ENCODE measurements around the gene VAV2.

The VAV2 gene

DNA sequence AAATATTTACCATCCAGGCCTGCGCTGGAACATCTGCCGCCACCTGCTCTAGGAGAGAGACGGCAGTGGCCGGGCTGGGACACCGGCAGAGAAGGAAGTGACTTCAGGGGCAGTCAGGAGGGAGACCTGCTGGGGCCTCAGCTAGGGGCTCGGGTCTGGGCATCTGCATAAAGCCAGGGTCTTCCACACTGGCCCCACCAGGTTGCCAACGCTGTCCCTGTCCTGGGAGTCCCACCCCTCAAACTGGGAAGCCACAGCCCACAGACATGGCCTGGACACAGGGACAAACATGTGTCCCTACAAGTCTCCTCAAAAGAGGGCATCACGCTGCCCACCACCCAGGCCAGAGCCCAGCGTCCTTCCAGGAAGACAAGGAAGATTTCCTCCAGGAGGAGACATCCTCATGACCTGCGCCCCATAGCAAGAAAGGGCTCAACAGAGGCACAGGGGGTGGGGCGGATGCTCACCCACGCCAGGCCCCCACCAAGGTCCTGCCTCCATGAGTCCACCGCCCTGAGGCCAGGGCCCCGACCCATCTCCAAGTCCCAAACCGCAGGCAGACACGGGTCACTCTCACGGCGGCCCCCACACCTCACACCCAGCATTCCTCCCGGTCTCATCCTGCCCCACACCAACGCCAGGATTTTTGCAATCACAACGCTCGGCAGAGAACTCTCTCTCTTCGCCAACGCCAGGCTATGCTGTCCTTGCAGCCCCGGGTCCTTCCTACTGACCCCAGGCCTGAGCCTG is 9.0 kb downstream of the VAV2 start:
- Histone ChIP-seq H3K27ac (peak overlapping the region; percentile 74; the same call in 1 of the 2 replicates), H3K4me3 (no peak overlapping the region), H4K20me1 (peaks cover 97% of the 10 kb centered on the region), H3K36me3 (no peaks in the 10 kb centered on the region), H3K9ac (no peak overlapping the region; the same call in 1 of the 2 replicates), H3K4me2 (peak overlapping the region; percentile 90), H3K9me3 (no peaks in the 10 kb centered on the region), H3K27me3 (no peaks in the 10 kb centered on the region), H3K4me1 (peaks cover 70% of the 10 kb centered on the region)
- no peak for TF ChIP-seq Cebpa-rat (IDR thresholded peaks at IDR 0.05)

DNA sequence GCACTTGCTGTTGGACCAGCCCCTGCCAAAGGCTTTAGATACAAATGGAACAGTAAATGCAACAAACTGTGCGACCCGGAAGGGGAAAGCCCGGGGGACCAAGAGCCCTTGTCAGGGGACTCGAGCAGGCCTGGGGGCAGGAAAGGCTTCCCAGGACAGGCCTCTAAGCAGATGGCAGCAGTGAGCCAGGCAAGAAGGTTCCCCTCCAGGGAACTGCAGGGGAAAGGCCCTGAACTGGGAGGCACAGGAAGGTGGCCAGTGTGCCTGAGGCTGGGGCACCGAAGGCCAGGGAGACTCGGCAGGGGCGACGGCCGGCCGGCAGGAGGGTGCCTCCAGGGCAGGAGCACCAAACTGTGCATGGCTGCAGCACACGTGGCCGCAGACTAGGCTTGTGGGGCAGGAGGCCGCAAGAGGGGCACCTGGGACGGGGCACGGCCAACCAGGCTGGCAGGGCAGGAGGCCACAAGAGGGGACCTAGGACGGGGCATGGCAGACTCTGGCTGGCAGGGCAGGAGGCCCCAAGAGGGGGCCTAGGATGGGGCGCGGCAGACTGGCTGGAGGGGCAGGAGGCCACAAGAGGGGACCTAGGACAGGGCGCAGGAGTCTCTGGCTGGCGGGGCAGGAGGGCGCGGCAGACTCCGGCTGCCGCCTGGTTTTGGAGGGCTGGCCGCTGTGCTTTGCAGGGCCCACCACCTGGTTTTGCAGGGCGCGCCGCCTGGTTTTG is 10.0 kb downstream of the VAV2 start:
- peak overlapping the region; percentile 90 for H3K4me2 ChIP-seq
- H4K20me1 ChIP-seq: peaks cover 97% of the 10 kb centered on the region
- H3K9ac ChIP-seq: peak overlapping the region; percentile 51
- no peak for TF ChIP-seq Cebpa-rat (IDR thresholded peaks at IDR 0.05)
- peak overlapping the region; percentile 2; the same call in 1 of the 2 replicates for H3K4me3 ChIP-seq
- H3K36me3 ChIP-seq: peaks cover 8% of the 10 kb centered on the region; the same call in 1 of the 2 replicates
- H3K27ac ChIP-seq: peak overlapping the region; percentile 74
- peaks cover 71% of the 10 kb centered on the region for H3K4me1 ChIP-seq
- H3K27me3 ChIP-seq: no peaks in the 10 kb centered on the region
- no peaks in the 10 kb centered on the region for H3K9me3 ChIP-seq

- peaks cover 76% of the 10 kb centered on the region for H3K4me1 ChIP-seq
- H3K9ac ChIP-seq: peak overlapping the region; percentile 51; the same call in 1 of the 2 replicates
- peaks cover 97% of the 10 kb centered on the region for H4K20me1 ChIP-seq
- H3K9me3 ChIP-seq: no peaks in the 10 kb centered on the region
- no peak for TF ChIP-seq Cebpa-rat (IDR thresholded peaks at IDR 0.05)
- peak overlapping the region; percentile 74 for H3K27ac ChIP-seq
- H3K4me3 ChIP-seq: peak overlapping the region; percentile 2; the same call in 1 of the 2 replicates
- H3K36me3 ChIP-seq: peaks cover 8% of the 10 kb centered on the region; the same call in 1 of the 2 replicates
- H3K27me3 ChIP-seq: no peaks in the 10 kb centered on the region
- peak overlapping the region; percentile 90 for H3K4me2 ChIP-seq
Observed at GRCh38 chr9:133981589-133981957, 10.6 kb downstream of the VAV2 start.

- H3K4me3 ChIP-seq: no peak overlapping the region
- peaks cover 77% of the 10 kb centered on the region for H3K4me1 ChIP-seq
- no peak overlapping the region for H3K9ac ChIP-seq
- TF ChIP-seq Cebpa-rat (IDR thresholded peaks at IDR 0.05): no peak
- H4K20me1 ChIP-seq: peaks cover 97% of the 10 kb centered on the region
- peak overlapping the region; percentile 74 for H3K27ac ChIP-seq
- no peaks in the 10 kb centered on the region for H3K9me3 ChIP-seq
- no peaks in the 10 kb centered on the region for H3K27me3 ChIP-seq
- H3K36me3 ChIP-seq: peaks cover 8% of the 10 kb centered on the region; the same call in 1 of the 2 replicates
- peak overlapping the region; percentile 90 for H3K4me2 ChIP-seq
Observed at GRCh38 chr9:133980864-133981588, 11.1 kb downstream of the VAV2 start.

DNA sequence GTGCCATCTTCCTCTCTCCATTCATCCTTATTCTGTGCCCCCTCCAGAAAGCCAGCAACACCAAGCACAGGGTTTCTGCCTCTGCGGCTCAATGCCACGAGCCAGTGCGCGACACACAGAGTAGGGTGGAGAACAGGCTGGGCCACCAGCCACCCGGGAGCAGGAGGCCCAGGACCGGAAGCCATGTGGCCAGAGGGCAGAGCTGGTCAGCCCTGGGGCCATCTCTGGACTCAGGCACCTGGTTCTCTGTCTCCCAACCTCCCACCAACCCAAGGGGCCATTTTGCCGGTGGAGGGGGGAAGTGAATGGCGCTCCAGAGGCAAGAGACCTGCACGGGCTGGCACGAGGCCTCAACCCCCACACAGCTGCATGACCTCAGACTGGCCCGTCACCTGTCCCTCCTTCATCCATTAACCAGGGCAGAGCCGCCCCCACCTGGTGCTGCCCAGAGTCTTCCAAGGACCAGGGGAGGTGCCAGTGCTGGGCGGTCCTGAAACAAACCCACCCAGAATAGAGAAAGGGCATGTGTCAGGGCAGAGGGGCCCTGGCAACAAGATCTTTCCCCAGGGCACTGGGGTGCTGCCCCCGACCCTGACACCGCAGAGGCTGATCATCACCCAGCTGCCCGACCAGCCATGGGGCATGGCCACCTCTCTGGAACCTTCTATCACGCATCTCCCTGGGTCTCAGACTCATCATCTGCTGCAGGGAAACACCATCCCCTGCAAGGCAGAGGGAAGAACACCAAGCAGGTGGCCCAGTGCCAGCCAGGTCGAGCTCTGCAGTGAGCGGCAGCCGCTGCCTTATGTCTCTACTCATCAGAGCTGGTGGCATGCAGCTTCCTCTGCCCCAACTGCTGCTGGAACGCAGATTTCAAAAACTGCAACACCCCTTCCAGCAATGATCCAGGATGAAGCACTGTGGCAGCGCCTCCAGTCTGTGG is 11.9 kb downstream of the VAV2 start:
- peak overlapping the region; percentile 49; the same call in 1 of the 2 replicates for H3K9ac ChIP-seq
- TF ChIP-seq Cebpa-rat (IDR thresholded peaks at IDR 0.05): no peak
- no peaks in the 10 kb centered on the region for H3K27me3 ChIP-seq
- peaks cover 8% of the 10 kb centered on the region; the same call in 1 of the 2 replicates for H3K36me3 ChIP-seq
- H4K20me1 ChIP-seq: peaks cover 97% of the 10 kb centered on the region
- H3K4me1 ChIP-seq: peaks cover 83% of the 10 kb centered on the region
- peak overlapping the region; percentile 90 for H3K4me2 ChIP-seq
- H3K9me3 ChIP-seq: no peaks in the 10 kb centered on the region
- peak overlapping the region; percentile 57 for H3K27ac ChIP-seq
- H3K4me3 ChIP-seq: 0 out of 2 replicates have a peak overlapping the region, but pooled peaks have one; percentile 7

DNA sequence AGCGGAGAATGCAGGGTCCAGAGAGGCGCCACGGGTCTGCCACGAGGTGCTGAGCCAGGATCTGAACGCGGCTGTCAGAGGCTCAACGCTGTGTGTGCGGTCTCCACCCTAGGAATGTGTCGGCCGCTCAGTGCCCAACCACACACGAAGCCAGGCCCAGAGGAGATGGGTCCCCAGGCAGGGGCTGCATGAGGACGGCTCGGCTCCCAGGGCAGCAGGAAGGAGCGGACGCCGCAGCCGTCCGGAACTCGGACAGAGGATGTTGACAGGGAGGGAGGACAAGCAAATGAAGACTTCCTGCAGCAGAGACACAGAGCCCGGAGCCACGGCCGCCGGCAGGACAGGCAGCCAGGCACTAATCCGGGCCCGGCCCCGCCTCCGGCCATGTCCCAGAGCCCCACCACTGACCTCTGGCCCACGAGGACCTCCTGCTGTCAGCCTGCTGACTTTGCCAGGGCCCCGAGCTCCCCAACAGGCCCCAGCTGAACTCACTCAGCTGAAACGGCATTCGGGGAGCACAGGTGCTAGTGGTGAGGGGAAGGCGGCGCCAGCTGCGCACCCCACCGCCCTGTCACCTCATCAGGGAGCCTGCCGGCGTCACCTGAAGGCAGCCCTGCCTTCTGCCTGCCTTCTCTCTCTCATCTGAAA is 12.7 kb downstream of the VAV2 start:
- H3K4me1 ChIP-seq: peaks cover 91% of the 10 kb centered on the region
- no peak overlapping the region for H3K4me3 ChIP-seq
- TF ChIP-seq Cebpa-rat (IDR thresholded peaks at IDR 0.05): no peak
- H3K27ac ChIP-seq: peak overlapping the region; percentile 57
- peak overlapping the region; percentile 90 for H3K4me2 ChIP-seq
- no peaks in the 10 kb centered on the region for H3K9me3 ChIP-seq
- H3K36me3 ChIP-seq: peaks cover 8% of the 10 kb centered on the region; the same call in 1 of the 2 replicates
- peak overlapping the region; percentile 49; the same call in 1 of the 2 replicates for H3K9ac ChIP-seq
- peaks cover 97% of the 10 kb centered on the region for H4K20me1 ChIP-seq
- H3K27me3 ChIP-seq: no peaks in the 10 kb centered on the region

DNA sequence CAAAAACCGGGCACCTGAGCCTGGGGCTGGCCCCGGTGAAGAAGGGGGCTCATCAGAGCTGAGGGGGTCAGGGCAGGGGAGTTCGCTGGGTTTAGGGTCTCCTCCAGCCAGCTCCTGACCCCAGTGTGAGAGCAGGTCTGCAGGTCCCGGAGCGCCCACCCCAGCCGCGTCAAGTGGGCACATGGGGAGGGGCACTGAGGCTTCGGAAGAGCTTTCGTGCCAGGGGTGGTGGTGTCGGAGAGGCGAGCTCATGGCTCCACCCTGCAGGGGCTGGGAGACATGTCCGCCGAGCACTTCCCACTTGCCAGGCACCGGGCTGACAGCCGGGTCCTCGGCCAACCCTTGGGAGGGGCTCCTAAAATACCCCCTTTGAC is 13.2 kb downstream of the VAV2 start:
- H3K36me3 ChIP-seq: peaks cover 8% of the 10 kb centered on the region; the same call in 1 of the 2 replicates
- peak overlapping the region; percentile 35; the same call in 1 of the 2 replicates for H3K27ac ChIP-seq
- no peak overlapping the region for H3K9ac ChIP-seq
- no peaks in the 10 kb centered on the region for H3K9me3 ChIP-seq
- peaks cover 96% of the 10 kb centered on the region for H3K4me1 ChIP-seq
- no peak overlapping the region for H3K4me3 ChIP-seq
- peak overlapping the region; percentile 90 for H3K4me2 ChIP-seq
- no peaks in the 10 kb centered on the region for H3K27me3 ChIP-seq
- no peak for TF ChIP-seq Cebpa-rat (IDR thresholded peaks at IDR 0.05)
- H4K20me1 ChIP-seq: peaks cover 97% of the 10 kb centered on the region

GRCh38 chr9:133978226-133978898 is 13.8 kb downstream of the VAV2 start:
- H3K4me3 ChIP-seq: no peak overlapping the region
- peak overlapping the region; percentile 90; the same call in 1 of the 2 replicates for H3K4me2 ChIP-seq
- peak overlapping the region; percentile 35 for H3K27ac ChIP-seq
- peaks cover 8% of the 10 kb centered on the region; the same call in 1 of the 2 replicates for H3K36me3 ChIP-seq
- no peaks in the 10 kb centered on the region for H3K9me3 ChIP-seq
- no peaks in the 10 kb centered on the region for H3K27me3 ChIP-seq
- no peak for TF ChIP-seq Cebpa-rat (IDR thresholded peaks at IDR 0.05)
- no peak overlapping the region for H3K9ac ChIP-seq
- H4K20me1 ChIP-seq: peaks cover 100% of the 10 kb centered on the region
- H3K4me1 ChIP-seq: peaks cover 100% of the 10 kb centered on the region
